SK-N-SH (cell line): ENCODE data around the gene ATN1.

Source experiments
- SMC3 ChIP-seq: IDR thresholded peaks from 2 replicates; pipeline ENCODE4 v1.6.1; 2012; ENCODE audit warnings: low read depth, low read length, improper control_type of control experiment
- TEAD4 ChIP-seq: IDR thresholded peaks from 2 replicates; pipeline ENCODE4 v1.4.0; 2012; ENCODE audit warnings: mild to moderate bottlenecking, borderline replicate concordance; ENCODE audit not compliant: insufficient read depth
- TF ChIP-seq, protein P1 (sequence below): IDR thresholded peaks from 2 replicates; pipeline ENCODE4 v1.6.1; 2012; ENCODE audit warnings: mild to moderate bottlenecking, low read depth, low read length, moderate library complexity
- TF ChIP-seq, protein P2 (sequence below): IDR thresholded peaks from 2 replicates; pipeline ENCODE4 v1.4.0; 2012; ENCODE audit warnings: low read depth
- TF ChIP-seq, protein P3 (sequence below): fragments of 150-350 bp; IDR thresholded peaks from 2 replicates; pipeline ENCODE4 v1.6.1; 2017; ENCODE audit warnings: antibody characterized with exemption, low read length, low read depth, borderline replicate concordance

DNA sequence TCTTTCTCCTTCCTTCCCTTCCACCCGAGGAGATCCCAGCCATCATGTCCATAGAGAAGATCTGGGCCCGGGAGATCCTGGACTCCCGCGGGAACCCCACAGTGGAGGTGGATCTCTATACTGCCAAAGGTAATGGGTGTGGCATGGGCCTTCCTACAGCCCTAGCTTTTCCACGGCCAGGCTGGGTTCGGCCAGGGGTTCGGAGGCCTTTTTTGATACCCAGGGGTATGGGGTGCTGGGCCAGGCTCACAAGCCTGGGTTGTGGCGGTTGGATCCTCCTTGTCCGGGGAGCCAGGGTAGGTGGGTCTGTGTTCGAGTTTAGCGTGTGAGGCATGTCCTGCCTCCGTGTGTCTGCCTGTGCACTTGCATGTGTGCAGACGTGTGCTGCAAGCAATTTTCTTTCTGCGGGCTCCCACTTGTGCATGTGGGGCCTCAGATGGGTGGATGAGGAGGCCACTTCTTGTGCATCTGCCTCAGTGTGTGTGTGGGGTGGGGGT lies 11.9 kb upstream of the ATN1 start:
- TF ChIP-seq, protein P1, sequence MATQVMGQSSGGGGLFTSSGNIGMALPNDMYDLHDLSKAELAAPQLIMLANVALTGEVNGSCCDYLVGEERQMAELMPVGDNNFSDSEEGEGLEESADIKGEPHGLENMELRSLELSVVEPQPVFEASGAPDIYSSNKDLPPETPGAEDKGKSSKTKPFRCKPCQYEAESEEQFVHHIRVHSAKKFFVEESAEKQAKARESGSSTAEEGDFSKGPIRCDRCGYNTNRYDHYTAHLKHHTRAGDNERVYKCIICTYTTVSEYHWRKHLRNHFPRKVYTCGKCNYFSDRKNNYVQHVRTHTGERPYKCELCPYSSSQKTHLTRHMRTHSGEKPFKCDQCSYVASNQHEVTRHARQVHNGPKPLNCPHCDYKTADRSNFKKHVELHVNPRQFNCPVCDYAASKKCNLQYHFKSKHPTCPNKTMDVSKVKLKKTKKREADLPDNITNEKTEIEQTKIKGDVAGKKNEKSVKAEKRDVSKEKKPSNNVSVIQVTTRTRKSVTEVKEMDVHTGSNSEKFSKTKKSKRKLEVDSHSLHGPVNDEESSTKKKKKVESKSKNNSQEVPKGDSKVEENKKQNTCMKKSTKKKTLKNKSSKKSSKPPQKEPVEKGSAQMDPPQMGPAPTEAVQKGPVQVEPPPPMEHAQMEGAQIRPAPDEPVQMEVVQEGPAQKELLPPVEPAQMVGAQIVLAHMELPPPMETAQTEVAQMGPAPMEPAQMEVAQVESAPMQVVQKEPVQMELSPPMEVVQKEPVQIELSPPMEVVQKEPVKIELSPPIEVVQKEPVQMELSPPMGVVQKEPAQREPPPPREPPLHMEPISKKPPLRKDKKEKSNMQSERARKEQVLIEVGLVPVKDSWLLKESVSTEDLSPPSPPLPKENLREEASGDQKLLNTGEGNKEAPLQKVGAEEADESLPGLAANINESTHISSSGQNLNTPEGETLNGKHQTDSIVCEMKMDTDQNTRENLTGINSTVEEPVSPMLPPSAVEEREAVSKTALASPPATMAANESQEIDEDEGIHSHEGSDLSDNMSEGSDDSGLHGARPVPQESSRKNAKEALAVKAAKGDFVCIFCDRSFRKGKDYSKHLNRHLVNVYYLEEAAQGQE: no peak
- TF ChIP-seq, protein P2, sequence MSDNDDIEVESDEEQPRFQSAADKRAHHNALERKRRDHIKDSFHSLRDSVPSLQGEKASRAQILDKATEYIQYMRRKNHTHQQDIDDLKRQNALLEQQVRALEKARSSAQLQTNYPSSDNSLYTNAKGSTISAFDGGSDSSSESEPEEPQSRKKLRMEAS: no peak
- TF ChIP-seq SMC3 (no peak), TEAD4 (no peak)
- TF ChIP-seq, protein P3, sequence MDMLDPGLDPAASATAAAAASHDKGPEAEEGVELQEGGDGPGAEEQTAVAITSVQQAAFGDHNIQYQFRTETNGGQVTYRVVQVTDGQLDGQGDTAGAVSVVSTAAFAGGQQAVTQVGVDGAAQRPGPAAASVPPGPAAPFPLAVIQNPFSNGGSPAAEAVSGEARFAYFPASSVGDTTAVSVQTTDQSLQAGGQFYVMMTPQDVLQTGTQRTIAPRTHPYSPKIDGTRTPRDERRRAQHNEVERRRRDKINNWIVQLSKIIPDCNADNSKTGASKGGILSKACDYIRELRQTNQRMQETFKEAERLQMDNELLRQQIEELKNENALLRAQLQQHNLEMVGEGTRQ: no peak
